ENCODE measurements around the gene FALEC. TPM values are rescaled to one million over a fixed set of nuclear protein-coding genes. Genes with fewer than 3 reads are reported as not detected.

The FALEC gene
- polyA plus RNA-seq, 2 of the 4 experiments (the other 2 are of a cell fraction) = 0.36 to 0.80 TPM

- TF ChIP-seq CHD2 (IDR thresholded peaks at IDR 0.05; ENCODE audit: low read length, partially characterized antibody) = no peak
- TF ChIP-seq RNF2 (IDR thresholded peaks at IDR 0.05; ENCODE audit: borderline replicate concordance, low read depth) = no peak
- TF ChIP-seq ESRRA (IDR thresholded peaks at IDR 0.05; ENCODE audit: borderline replicate concordance, low read length) = no peak
- no peak for TF ChIP-seq SREBF2 (IDR thresholded peaks at IDR 0.05)
- peak; percentile 66 for TF ChIP-seq REST (IDR thresholded peaks at IDR 0.05)
- TF ChIP-seq HES2 (IDR thresholded peaks at IDR 0.05) = no peak
- TF ChIP-seq TP53 (CRISPR knock-in tag; IDR thresholded peaks at IDR 0.05) = peak; percentile 90; the same call in 1 of the 2 replicates
- no peak for TF ChIP-seq ZNF302 (CRISPR knock-in tag; IDR thresholded peaks at IDR 0.05)
- TF ChIP-seq CHD4 (IDR thresholded peaks at IDR 0.05; ENCODE audit: borderline replicate concordance) = no peak
- TF ChIP-seq ATOH8 (CRISPR knock-in tag; IDR thresholded peaks at IDR 0.05; ENCODE audit: low read depth) = no peak
- TF ChIP-seq HOXB5 (CRISPR knock-in tag; IDR thresholded peaks at IDR 0.05) = peak; percentile 68; the same call in 1 of the 2 replicates
- no peak for TF ChIP-seq POLR2AphosphoS2 (conservative IDR thresholded peaks at IDR 0.05; ENCODE audit: low read length)
- TF ChIP-seq HMGXB4 (CRISPR knock-in tag; IDR thresholded peaks at IDR 0.05; ENCODE audit: borderline replicate concordance) = peak; percentile 88
- peak; percentile 33; the same call in 1 of the 2 replicates for TF ChIP-seq EHF (CRISPR knock-in tag; IDR thresholded peaks at IDR 0.05)
- peak; percentile 19; the same call in 1 of the 2 replicates for TF ChIP-seq MAX (IDR thresholded peaks at IDR 0.05)
- TF ChIP-seq FOXS1 (CRISPR knock-in tag; IDR thresholded peaks at IDR 0.05) = no peak
- TF ChIP-seq MAZ (IDR thresholded peaks at IDR 0.05; ENCODE audit: borderline replicate concordance, low read depth, low read length) = 0 out of 2 replicates have a peak, but pooled peaks have one; percentile 24
- TF ChIP-seq HOXB13 (CRISPR knock-in tag; IDR thresholded peaks at IDR 0.05; ENCODE audit: low read depth) = no peak
- TF ChIP-seq E2F6 (IDR thresholded peaks at IDR 0.05; ENCODE audit: borderline replicate concordance, low read depth) = no peak; the same call in 1 of the 2 replicates
- no peak for TF ChIP-seq KDM1A (IDR thresholded peaks at IDR 0.05; ENCODE audit: low read depth)
- no peak for TF ChIP-seq ZC3H11A (IDR thresholded peaks at IDR 0.05)
- no peak; a peak in 1 of 5 replicates for TF ChIP-seq RAD21 (conservative IDR thresholded peaks at IDR 0.05 in 1 of 2, IDR thresholded peaks at IDR 0.05 in 1 of 2)
- TF ChIP-seq BHLHE40 (IDR thresholded peaks at IDR 0.05; ENCODE audit: low read depth, low read length) = no peak
- no peak for TF ChIP-seq EHMT2 (IDR thresholded peaks at IDR 0.05; ENCODE audit: low read depth)
- no peak for TF ChIP-seq KDM5A (IDR thresholded peaks at IDR 0.05)
- TF ChIP-seq ELK1 (IDR thresholded peaks at IDR 0.05; ENCODE audit: low read depth, low read length) = peak; percentile 98
- 0 out of 2 replicates have a peak, but pooled peaks have one; percentile 44 for TF ChIP-seq TFCP2L1 (CRISPR knock-in tag; IDR thresholded peaks at IDR 0.05)
- no peak for TF ChIP-seq HOXA7 (CRISPR knock-in tag; IDR thresholded peaks at IDR 0.05)
- peak; percentile 98 to 99 for TF ChIP-seq JUN (IDR thresholded peaks at IDR 0.05)
- no peak for TF ChIP-seq MYC (IDR thresholded peaks at IDR 0.05; ENCODE audit: borderline replicate concordance, low read length)
- no peak for TF ChIP-seq HDAC2 (IDR thresholded peaks at IDR 0.05)
- TF ChIP-seq CBX8 (IDR thresholded peaks at IDR 0.05) = no peak
- no peak for TF ChIP-seq NPAS2 (CRISPR knock-in tag; IDR thresholded peaks at IDR 0.05; ENCODE audit: borderline replicate concordance)
- peak; percentile 87 for TF ChIP-seq POLR2A (IDR thresholded peaks at IDR 0.05; ENCODE audit: low read length)
Measured at GRCh38 chr1:150579110-150579944, 63.8 kb downstream of the FALEC start, which contains the start of gene MCL1 (continued).
